ENCODE data around the gene KIAA1143. TPM values are rescaled to one million over a fixed set of nuclear protein-coding genes. Genes with fewer than 3 reads are reported as not detected.
A peak's percentile ranks its signal among the peaks of the same experiment; 100 is the strongest.

KIAA1143 gene
- total and polyA plus RNA-seq, 9 of the 15 experiments (the other 6 are each of a cell fraction or from before 2014, with no cell fraction given), result 25.6 to 72.0 (median 42.2) TPM

DNA sequence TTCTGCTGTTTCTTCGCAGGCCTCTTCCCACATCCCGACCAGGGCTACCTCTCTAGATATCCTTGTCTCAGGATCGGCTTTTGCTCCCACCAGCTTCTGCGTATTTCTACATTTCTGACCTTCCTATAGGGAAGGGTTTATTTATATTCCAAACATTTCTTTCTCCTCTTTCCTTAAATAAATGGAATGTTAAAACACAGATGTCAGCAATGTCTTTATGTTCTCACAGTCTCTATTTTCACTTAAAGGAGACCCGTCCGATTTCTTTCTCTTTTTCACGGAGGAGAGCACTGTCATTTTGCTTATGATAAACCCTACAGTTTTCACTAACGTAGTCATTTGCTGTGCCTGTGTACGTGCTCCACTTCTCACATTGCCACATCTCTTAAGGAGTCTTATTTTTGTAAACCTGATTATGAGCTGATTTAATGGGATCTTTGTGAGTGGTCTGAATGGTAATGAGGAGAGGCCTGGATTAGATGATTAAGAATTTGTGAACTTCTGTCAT lies 805 bp upstream of the KIAA1143 start (continued):
- TF ChIP-seq NCOA4 (IDR thresholded peaks at IDR 0.05; ENCODE audit: partially characterized antibody) (peak; percentile 43), TAL1 (IDR thresholded peaks at IDR 0.05) (0 out of 2 replicates have a peak, but pooled peaks have one; percentile 2), HMG20A (CRISPR knock-in tag; conservative IDR thresholded peaks at IDR 0.05) (no peak), GABPB2 (CRISPR knock-in tag; conservative IDR thresholded peaks at IDR 0.05) (no peak), CEBPB (tag; IDR thresholded peaks at IDR 0.05) (peak; percentile 15; the same call in 1 of the 2 replicates), FOSL1 (tag; conservative IDR thresholded peaks at IDR 0.05) (no peak), RUNX1 (IDR thresholded peaks at IDR 0.05; ENCODE audit: low read depth) (no peak), TARDBP (IDR thresholded peaks at IDR 0.05) (0 out of 2 replicates have a peak, but pooled peaks have one; percentile 13), NFATC3 (IDR thresholded peaks at IDR 0.05) (0 out of 2 replicates have a peak, but pooled peaks have one; percentile 28), ZNF23 (CRISPR knock-in tag; IDR thresholded peaks at IDR 0.05) (no peak), ZNF780A (CRISPR knock-in tag; IDR thresholded peaks at IDR 0.05) (no peak), ZNF311 (CRISPR knock-in tag; IDR thresholded peaks at IDR 0.05) (0 out of 2 replicates have a peak, but pooled peaks have one; percentile 4), MEF2A (IDR thresholded peaks at IDR 0.05; ENCODE audit: control insufficient read depth, low read depth, low read length) (0 out of 2 replicates have a peak, but pooled peaks have one; percentile 3), EZH2 (IDR thresholded peaks at IDR 0.05; ENCODE audit: borderline replicate concordance, low read depth, low read length) (no peak), ZNF75A (CRISPR knock-in tag; IDR thresholded peaks at IDR 0.05) (no peak), ELF2 (CRISPR knock-in tag; IDR thresholded peaks at IDR 0.05) (no peak), EP300 (IDR thresholded peaks at IDR 0.05; ENCODE audit: low read length) (no peak), FOXP1 (CRISPR knock-in tag; IDR thresholded peaks at IDR 0.05) (no peak), FOXJ2 (tag; IDR thresholded peaks at IDR 0.05) (no peak), SPI1 (IDR thresholded peaks at IDR 0.05; ENCODE audit: borderline replicate concordance, low read depth, low read length) (no peak)
- TF ChIP-seq, protein P1, sequence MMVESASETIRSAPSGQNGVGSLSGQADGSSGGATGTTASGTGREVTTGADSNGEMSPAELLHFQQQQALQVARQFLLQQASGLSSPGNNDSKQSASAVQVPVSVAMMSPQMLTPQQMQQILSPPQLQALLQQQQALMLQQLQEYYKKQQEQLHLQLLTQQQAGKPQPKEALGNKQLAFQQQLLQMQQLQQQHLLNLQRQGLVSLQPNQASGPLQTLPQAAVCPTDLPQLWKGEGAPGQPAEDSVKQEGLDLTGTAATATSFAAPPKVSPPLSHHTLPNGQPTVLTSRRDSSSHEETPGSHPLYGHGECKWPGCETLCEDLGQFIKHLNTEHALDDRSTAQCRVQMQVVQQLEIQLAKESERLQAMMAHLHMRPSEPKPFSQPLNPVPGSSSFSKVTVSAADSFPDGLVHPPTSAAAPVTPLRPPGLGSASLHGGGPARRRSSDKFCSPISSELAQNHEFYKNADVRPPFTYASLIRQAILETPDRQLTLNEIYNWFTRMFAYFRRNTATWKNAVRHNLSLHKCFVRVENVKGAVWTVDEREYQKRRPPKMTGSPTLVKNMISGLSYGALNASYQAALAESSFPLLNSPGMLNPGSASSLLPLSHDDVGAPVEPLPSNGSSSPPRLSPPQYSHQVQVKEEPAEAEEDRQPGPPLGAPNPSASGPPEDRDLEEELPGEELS (CRISPR knock-in tag; IDR thresholded peaks at IDR 0.05; ENCODE audit: borderline replicate concordance), result no peak
- TF ChIP-seq, protein P2, sequence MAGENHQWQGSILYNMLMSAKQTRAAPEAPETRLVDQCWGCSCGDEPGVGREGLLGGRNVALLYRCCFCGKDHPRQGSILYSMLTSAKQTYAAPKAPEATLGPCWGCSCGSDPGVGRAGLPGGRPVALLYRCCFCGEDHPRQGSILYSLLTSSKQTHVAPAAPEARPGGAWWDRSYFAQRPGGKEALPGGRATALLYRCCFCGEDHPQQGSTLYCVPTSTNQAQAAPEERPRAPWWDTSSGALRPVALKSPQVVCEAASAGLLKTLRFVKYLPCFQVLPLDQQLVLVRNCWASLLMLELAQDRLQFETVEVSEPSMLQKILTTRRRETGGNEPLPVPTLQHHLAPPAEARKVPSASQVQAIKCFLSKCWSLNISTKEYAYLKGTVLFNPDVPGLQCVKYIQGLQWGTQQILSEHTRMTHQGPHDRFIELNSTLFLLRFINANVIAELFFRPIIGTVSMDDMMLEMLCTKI (IDR thresholded peaks at IDR 0.05; ENCODE audit: partially characterized antibody), result no peak
- TF ChIP-seq, protein P3, sequence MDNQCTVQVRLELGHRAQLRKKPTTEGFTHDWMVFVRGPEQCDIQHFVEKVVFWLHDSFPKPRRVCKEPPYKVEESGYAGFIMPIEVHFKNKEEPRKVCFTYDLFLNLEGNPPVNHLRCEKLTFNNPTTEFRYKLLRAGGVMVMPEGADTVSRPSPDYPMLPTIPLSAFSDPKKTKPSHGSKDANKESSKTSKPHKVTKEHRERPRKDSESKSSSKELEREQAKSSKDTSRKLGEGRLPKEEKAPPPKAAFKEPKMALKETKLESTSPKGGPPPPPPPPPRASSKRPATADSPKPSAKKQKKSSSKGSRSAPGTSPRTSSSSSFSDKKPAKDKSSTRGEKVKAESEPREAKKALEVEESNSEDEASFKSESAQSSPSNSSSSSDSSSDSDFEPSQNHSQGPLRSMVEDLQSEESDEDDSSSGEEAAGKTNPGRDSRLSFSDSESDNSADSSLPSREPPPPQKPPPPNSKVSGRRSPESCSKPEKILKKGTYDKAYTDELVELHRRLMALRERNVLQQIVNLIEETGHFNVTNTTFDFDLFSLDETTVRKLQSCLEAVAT (IDR thresholded peaks at IDR 0.05), result peak in 1 of 2 experiments; percentile 1; a peak in 1 of 4 replicates

Data from K562 (cell line).